Ovary (tissue), 9 donors: ENCODE measurements around the gene ABHD12. TPM values are rescaled to one million over a fixed set of nuclear protein-coding genes. Genes with fewer than 3 reads are reported as not detected.

ENCODE experiments used
- DNase-seq, 5 donors: peaks; one replicate each; pipeline ENCODE4 v3.0.0-alpha.2; 2019 to 2020
- H3K27ac ChIP-seq, 2 donors: fragments of 200-600 bp; one replicate each; pipeline versions ENCODE4 v1.5.1 to v1.8.0; 2019 to 2022
- H3K27me3 ChIP-seq: fragments of 200-600 bp; one replicate; pipeline ENCODE4 v1.8.0; 2022
- H3K36me3 ChIP-seq: fragments of 200-600 bp; sonication (generic); one replicate; pipeline ENCODE4 v1.5.1; 2019
- H3K4me1 ChIP-seq: one replicate; pipeline ENCODE4 v1.8.1; 2013; ENCODE audit warnings: mild to moderate bottlenecking, moderate library complexity; ENCODE audit not compliant: insufficient read depth
- H3K4me3 ChIP-seq: fragments of 200-600 bp; sonication (generic); one replicate; pipeline ENCODE4 v1.5.1; 2017
- H3K9me3 ChIP-seq, 2 donors: fragments of 200-600 bp in 1 of 2; sonication (generic) in 1 of 2; one replicate each; pipeline versions ENCODE4 v1.5.1 to v1.8.1; 2013 to 2019; ENCODE audit warnings: mild to moderate bottlenecking in 1 of 2, moderate library complexity in 1 of 2
- CTCF ChIP-seq, 3 donors: fragments of 450-650 bp in 2 of 3; fragments of 200-600 bp in 1 of 3; IDR thresholded peaks; one replicate each; pipeline versions ENCODE4 v1.5.1 to v1.8.0; 2016 to 2022; ENCODE audit warnings: antibody characterized with exemption in 3 of 3, mild to moderate bottlenecking in 1 of 3
- EP300 ChIP-seq: sonication (generic); formaldehyde crosslinking; IDR thresholded peaks from one replicate; pipeline ENCODE4 v1.6.1; 2017; ENCODE audit warnings: antibody characterized with exemption
- POLR2A ChIP-seq: fragments of 450-650 bp; IDR thresholded peaks from one replicate; pipeline ENCODE4 v1.6.1; 2017; ENCODE audit warnings: antibody characterized with exemption, mild to moderate bottlenecking, moderate library complexity
- WGBS, 3 donors: extraction: QIAGEN DNeasy Blood & Tissue Kit in 1 of 3; methylation state at CpG; one replicate each; pipeline versions ENCODE4 v1.1.5 to v1.1.7; 2013 to 2017; 5-methylcytosine and 5-hydroxymethylcytosine counted together
- intact Hi-C, 4 donors: fragments of 100-400 bp; cut with DNase I; formaldehyde crosslinking; loops; one replicate each; pipeline versions ENCODE4 v1.11.0 to v1.15.1; 2022 to 2023
- polyA plus RNA-seq, 2 donors: library from polyadenylated mRNA; stranded (reverse); fragments of 200-250 nt in 1 of 2; fragments of 350-450 nt in 1 of 2; fragmentation: Illumina TruSeq in 1 of 2; extraction: RNeasy Lipid Tissue Mini Kit (QIAGEN cat#74804) in 1 of 2; gene quantifications; one replicate each; pipeline ENCODE4 v1.2.3, GENCODE V29; 2013 to 2014
- total RNA-seq, 7 donors: library from RNA; depleted of rRNA in 2 of 7; stranded (reverse); fragments of >200 nt in 2 of 7; fragmentation: NEBNext Ultra II Directional in 3 of 7; extraction: Animal tissue kit (Norgen Biotek cat#: 25700) in 3 of 7; gene quantifications; one replicate each; pipeline versions ENCODE4 v1.1.0 to v1.2.4, GENCODE V29; 2016 to 2023
- donor health status: DM: no; HTN: no; CAD: no; lungs with moderate emphysema.
- donor health status: DM: no; HTN: no; CAD: no.
- donor health status: Bipolar disorder and iron deficiency.
- donor health status: DM: yes; HTN: yes; CAD: no.
- donor health status: DM: no; HTN: no; CAD: no.
- donor health status: DM: yes; HTN: yes; CAD: no.

Gene ABHD12
- total and polyA plus RNA-seq, 9 donors, result 15.0 to 87.6 (median 37.6) TPM

GRCh38 chr20:25374842-25375241 is 15.8 kb downstream of the ABHD12 start:
- Histone ChIP-seq H3K9me3 (no peaks in the 10 kb centered on the region), H3K4me3 (no peak overlapping the region), H3K27ac (no peak overlapping the region), H3K36me3 (no peaks in the 10 kb centered on the region), H3K27me3 (no peaks in the 10 kb centered on the region), H3K4me1 (peaks cover 3% of the 10 kb centered on the region)
- 85 to 94% (median 86%) methylated on average over 2 of the region's 2 CpGs for WGBS, 3 donors
- DNase-seq, result no peak
- intact Hi-C loops, result no loop called here
- TF ChIP-seq EP300 (no peak), CTCF (IDR thresholded peaks at IDR 0.05) (no peak), POLR2A (no peak)

- WGBS, 3 donors, result 92 to 96% (median 94%) methylated on average over 10 of the region's 10 CpGs
- TF ChIP-seq POLR2A (no peak), EP300 (no peak), CTCF (IDR thresholded peaks at IDR 0.05) (no peak)
- intact Hi-C loops, result no loop called here
These were observed 17.9 kb downstream of the ABHD12 start for GRCh38 chr20:25372584-25373336.

GRCh38 chr20:25369971-25370370 is 20.7 kb downstream of the ABHD12 start:
- no peak for DNase-seq
- H3K27me3 ChIP-seq, result no peaks in the 10 kb centered on the region
- H3K4me1 ChIP-seq, result no peaks in the 10 kb centered on the region
- TF ChIP-seq POLR2A (no peak), EP300 (no peak), CTCF (IDR thresholded peaks at IDR 0.05) (no peak)
- H3K9me3 ChIP-seq, result no peaks in the 10 kb centered on the region
- no peaks in the 10 kb centered on the region for H3K36me3 ChIP-seq
- H3K27ac ChIP-seq, result no peak overlapping the region
- intact Hi-C loops, result no loop called here
- 91 to 97% (median 96%) methylated on average over 2 of the region's 2 CpGs for WGBS, 3 donors
- no peak overlapping the region for H3K4me3 ChIP-seq

More at GRCh38 chr20:25372584-25373336, 17.9 kb downstream of the ABHD12 start:
- Histone ChIP-seq H3K9me3 (no peaks in the 10 kb centered on the region), H3K36me3 (no peaks in the 10 kb centered on the region), H3K27me3 (no peaks in the 10 kb centered on the region), H3K4me3 (no peak overlapping the region), H3K4me1 (peaks cover 3% of the 10 kb centered on the region), H3K27ac (no peak overlapping the region)
- no peak for DNase-seq

GRCh38 chr20:25369529-25369928 is 21.1 kb downstream of the ABHD12 start:
- DNase-seq, result no peak
- Histone ChIP-seq H3K4me3 (no peak overlapping the region), H3K27me3 (no peaks in the 10 kb centered on the region), H3K36me3 (no peaks in the 10 kb centered on the region), H3K27ac (no peak overlapping the region), H3K9me3 (no peaks in the 10 kb centered on the region), H3K4me1 (no peaks in the 10 kb centered on the region)
- intact Hi-C loops, result no loop called here
- TF ChIP-seq POLR2A, result no peak
- WGBS, 3 donors, result 93 to 97% (median 96%) methylated on average over 8 of the region's 8 CpGs

DNA sequence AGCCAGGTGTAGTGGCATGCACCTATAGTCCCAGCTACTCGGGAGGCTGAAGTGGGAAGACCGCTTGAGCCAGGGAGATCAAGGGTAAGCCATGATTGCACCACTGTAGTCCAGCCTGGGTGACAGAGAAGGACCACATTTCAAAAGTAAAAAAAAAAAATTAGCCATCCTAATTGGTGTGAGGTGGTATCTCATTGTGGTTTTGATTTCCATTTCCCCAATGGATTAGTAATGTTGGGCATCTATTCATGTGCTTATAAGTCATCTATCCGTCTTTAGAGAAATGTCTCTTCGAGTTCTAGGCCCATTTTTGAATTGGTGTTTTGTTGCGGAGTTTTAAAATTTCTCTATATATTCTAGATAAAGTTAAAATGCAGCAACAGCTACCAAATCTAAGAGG is 21.7 kb downstream of the ABHD12 start:
- WGBS, 3 donors, result 96 to 98% (median 98%) methylated on average over 5 of the region's 5 CpGs
- H3K36me3 ChIP-seq, result no peaks in the 10 kb centered on the region
- H3K9me3 ChIP-seq, result no peaks in the 10 kb centered on the region
- no peak overlapping the region for H3K4me3 ChIP-seq
- DNase-seq, result no peak
- no peak overlapping the region for H3K27ac ChIP-seq
- no peaks in the 10 kb centered on the region for H3K4me1 ChIP-seq
- intact Hi-C loops, result no loop called here
- TF ChIP-seq CTCF (IDR thresholded peaks at IDR 0.05), result no peak
- TF ChIP-seq EP300, result no peak
- no peak for TF ChIP-seq POLR2A
- no peaks in the 10 kb centered on the region for H3K27me3 ChIP-seq
